Anterior cingulate cortex (tissue), 58 donors: ENCODE measurements around the gene FBXL7.
A peak's percentile ranks its signal among the peaks of the same experiment; 100 is the strongest.

Source experiments
- DNase-seq, 58 donors: peaks; one replicate each; lab custom pipeline; 2025; lab: John Stamatoyannopoulos, UW

Gene FBXL7

DNA sequence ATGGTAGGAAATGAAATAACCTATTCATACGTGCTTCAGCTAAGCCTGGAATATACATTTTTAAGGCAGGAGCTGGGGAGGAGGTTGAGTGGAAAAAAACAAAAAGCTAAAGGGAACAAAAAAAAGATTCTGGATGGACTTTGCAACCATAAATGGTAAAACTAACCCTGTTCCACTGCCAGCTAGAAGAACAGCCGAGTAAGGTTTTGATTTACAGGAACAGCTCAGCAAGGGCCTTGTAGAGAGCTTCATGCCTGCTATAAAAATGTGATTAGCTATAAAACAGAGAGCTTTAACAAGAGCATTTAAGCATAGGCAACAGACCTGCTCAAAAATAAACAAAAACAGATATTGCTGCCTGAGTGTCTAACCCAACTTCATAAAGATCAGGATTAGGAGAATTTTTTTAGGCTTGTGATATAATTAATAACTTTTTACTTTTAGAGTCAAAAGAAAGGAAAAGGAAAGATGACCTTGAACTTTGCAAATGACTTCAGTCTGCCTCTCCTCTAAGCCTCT lies 194.8 kb downstream of the FBXL7 start:
- DNase-seq = no peak

DNA sequence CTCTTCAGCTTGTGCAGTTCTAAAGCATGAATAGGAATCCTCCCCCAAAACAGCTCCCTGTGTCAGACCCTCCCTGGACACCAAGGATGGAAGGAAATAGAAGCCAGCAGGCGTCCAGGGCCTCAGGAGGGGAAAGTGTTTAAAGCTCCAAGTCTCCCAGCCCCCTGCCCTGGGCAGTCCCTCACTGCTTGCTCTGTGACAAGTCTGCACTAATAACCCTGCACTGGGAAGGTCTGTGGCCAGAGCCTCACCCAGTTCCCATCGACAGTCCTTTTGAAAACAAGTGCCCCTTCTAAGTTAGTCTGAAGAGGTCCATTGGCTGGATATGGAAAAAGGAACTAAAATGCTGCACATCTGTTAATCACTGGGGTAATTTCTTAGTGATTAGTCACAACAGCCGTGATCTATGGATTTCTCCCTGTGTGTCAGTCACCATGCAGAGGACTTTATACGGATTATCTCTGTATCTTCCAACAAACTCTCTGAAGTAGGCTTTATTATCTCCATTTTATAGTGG lies 195.3 kb downstream of the FBXL7 start:
- no peak for DNase-seq

- no peak for DNase-seq
These were observed 200.4 kb downstream of the FBXL7 start for GRCh38 chr5:15700373-15700772.

GRCh38 chr5:15702102-15702501 lies 202.1 kb downstream of the FBXL7 start:
- DNase-seq = no peak

- no peak for DNase-seq
These were observed 203.9 kb downstream of the FBXL7 start for GRCh38 chr5:15703901-15704300.

DNA sequence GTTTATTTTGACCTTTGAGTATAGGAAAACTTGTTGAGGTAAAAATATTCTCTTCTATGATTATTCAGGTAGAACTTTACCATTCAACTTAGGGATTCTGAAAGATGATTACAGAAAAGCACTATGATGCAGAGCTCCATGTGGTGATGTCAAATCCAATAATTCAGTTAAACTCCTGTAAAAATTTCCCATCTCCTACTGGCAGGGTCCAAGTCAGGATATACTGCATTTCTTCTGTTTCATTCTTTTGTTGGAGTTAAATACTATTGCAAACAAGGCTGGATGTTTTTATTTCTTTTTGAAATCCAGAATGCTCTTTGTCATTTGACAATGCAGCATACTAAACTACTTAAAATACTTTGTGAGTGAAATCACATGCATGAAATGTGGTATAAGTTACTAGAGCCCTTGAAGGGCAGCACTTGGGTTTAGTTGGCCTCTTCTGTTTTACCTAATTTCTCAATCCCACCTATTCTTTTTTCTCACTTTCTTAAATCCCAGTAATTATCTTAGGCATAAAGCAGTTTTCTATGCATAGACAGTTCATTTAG lies 204.5 kb downstream of the FBXL7 start:
- no peak for DNase-seq

GRCh38 chr5:15707631-15708030 lies 207.7 kb downstream of the FBXL7 start:
- no peak for DNase-seq

GRCh38 chr5:15711892-15712291 lies 211.9 kb downstream of the FBXL7 start:
- no peak for DNase-seq

DNA sequence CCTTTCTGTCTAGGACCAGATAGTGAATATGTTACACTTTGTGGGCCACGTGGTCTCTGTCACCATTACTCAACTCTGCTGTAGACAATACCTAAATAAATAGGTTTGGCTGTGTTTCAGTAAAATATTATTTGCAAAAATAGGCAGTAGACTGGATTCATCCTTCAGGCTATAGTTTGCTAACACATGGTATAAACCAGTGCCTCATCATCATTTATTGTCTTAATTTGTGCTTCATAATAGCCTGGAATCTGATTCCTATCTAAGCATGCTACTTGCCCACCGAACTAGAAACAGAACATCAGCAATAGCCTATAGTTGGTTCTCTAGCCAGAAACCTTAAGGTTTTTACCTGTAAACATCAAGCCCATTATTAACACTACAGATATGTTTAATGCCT lies 215.6 kb downstream of the FBXL7 start:
- no peak for DNase-seq

- DNase-seq = no peak
These were observed 216.0 kb downstream of the FBXL7 start for GRCh38 chr5:15715967-15716366.

GRCh38 chr5:15717001-15717400 lies 217.0 kb downstream of the FBXL7 start:
- DNase-seq = no peak

GRCh38 chr5:15718421-15719179 lies 218.6 kb downstream of the FBXL7 start:
- no peak for DNase-seq

DNA sequence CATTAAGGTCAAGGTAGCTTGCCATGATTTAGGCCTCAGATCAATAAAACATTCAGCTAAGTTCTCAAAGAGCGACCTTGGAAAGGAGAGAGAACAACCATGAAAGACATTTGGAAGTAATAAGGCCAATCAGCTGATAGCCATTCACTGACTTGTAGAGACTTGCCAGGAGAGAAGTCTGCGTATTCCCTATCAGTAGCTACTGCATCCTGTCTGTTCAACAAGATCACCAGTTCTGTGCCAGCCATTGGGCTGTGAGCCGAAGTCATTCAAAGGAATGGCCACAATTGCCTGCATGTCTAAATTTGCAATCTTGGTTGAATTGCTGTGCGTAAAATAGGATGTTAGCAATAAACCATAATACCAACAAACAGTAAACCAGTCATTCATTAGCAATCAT lies 219.8 kb downstream of the FBXL7 start:
- peak in 1 of 58 donors; percentile 1 for DNase-seq

DNA sequence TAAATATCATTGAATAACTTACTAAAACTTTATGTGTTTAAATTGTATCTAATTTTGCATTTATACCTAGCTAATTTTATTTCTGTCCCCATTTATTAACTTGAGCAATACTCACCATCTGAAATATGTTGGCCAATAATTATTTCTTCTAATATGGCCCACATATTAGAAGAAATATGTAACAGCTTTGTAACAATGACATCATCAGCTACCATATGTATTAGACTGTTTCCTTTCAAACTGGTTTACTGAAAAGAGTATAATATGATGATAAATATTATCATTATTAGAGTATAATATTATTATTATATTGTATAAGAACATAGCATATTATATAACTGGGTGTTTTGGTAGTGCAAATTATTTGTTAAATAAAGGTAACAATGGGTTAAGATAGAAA lies 220.5 kb downstream of the FBXL7 start:
- DNase-seq = no peak

GRCh38 chr5:15722305-15722704 lies 222.3 kb downstream of the FBXL7 start:
- no peak for DNase-seq

GRCh38 chr5:15727375-15727774 lies 227.4 kb downstream of the FBXL7 start:
- no peak for DNase-seq

DNA sequence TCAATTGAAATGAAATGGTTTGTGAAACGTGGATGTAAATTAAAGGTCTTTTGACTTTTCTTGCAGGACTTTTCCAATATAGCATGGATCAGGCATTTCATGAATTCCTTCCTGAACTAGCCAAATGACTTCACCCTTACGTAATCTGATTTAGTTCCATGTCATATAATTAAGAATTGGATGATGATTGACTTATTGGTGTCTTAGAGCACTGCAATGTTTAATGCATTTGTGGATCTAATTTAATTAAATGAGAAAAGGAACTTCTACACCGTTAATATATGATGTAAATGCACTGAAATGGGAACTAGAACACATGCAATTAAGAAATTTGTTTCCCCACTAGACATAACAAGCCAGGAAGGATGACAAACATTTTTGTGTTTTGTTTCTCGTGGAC lies 228.8 kb downstream of the FBXL7 start:
- no peak for DNase-seq

DNA sequence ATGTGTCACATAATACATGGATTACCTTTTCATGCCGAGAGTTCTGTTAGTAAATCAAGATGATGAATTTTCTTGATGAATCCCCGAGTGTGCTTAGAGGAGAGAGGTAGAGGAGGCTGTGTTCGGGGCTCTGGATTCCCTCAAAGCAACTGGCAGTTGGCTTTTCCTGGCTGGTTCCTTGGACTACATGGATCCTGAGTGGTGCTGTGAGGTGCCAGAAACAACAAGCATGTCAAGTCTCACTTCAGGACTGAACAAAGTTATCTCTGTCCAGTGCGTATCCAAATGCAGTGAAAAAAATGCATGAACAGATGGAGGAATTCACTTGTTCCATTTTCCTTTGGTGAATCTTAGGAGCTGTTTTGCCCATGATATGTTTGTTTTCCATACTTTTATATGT lies 231.7 kb downstream of the FBXL7 start:
- no peak for DNase-seq

DNA sequence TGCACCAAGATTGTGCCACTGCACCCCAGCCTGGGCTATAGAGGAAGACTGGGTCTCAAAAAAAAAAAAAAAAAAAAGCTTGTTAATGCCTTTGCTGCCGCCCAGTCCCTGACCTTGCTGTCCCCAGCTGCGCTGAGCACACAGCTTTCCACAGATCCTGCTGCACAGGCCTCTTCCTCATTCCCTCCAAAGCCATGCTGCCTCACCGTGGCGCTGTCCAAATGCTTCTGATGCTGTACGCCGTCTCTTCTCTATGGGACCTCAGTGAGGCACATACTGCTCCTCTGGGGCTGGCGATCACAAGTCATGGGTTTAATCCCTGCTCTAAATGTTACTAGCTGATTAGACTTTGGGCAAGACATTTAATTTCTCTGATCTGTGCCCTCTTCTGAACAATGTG lies 234.1 kb downstream of the FBXL7 start:
- DNase-seq = no peak

DNA sequence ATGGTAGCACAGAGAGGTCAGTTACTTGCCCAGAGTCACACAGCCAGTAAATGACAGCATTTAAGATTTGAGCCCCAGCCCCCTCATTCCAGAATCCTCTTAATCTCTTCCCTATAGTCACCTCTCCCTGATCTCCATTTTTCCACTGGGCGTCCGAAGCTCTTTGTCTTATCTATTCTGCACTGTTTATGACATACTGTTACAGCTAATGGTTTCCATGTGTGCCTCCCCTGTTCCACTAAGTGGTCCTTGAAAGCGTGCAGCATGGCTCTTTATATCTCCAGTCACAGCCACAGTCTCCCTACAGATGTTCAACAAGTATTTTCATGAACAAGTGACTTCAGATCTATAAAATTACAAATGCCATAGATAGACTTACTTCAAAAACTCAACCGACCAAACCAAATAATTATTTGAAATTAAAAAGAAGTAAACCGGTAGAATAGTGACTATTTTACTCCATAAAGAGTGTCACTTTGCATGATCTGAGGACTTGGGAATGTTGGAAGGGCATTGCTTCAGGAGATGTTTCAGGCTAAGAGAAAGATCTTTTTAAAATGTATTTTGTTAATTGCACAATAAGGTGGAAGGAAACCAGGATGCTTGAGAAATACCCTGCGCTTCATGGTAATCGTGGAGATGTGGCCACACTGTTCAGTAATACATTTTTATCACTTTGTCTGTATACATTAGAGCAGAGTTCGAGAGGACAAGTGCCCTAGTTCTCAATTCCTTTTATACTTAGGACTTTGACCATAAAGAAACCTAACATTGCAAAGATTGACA lies 237.2 kb downstream of the FBXL7 start:
- no peak for DNase-seq
